WTC11 (cell line): ENCODE results near the gene TNPO3. TPM values are rescaled to one million over a fixed set of nuclear protein-coding genes. Genes with fewer than 3 reads are reported as not detected.

Experiments
- ATAC-seq: fragments of 200-7000 bp; cut with Tn5 transposase; 2 replicates; pipeline ENCODE4 v1.10.0; 2021; ENCODE audit warnings: mild to moderate bottlenecking, moderate library complexity
- CTCF ChIA-PET: fragments of 300-600 bp; sonication (Branson Sonifier 250); formaldehyde crosslinking; loops from one replicate; lab custom pipeline; 2021; ENCODE audit warnings: antibody characterized with exemption; lab: Charles Lee
- POLR2A ChIA-PET: fragments of 350-600 bp; sonication (Branson Sonifier 250); formaldehyde crosslinking; loops from one replicate; lab custom pipeline; 2021; ENCODE audit warnings: antibody characterized with exemption; lab: Charles Lee
- DNase-seq: peaks from one replicate; pipeline ENCODE4 v3.0.0; 2021; ENCODE audit warnings: low spot score
- H3K27ac Mint-ChIP-seq: 2 replicates; pipeline ENCODE4 v1.8.0; 2021; ENCODE audit warnings: mixed read lengths
- H3K27me3 Mint-ChIP-seq: 2 replicates; pipeline ENCODE4 v1.8.0; 2021; ENCODE audit warnings: low read depth, mild to moderate bottlenecking, moderate library complexity, mixed read lengths
- H3K36me3 Mint-ChIP-seq: 2 replicates; pipeline ENCODE4 v1.8.0; 2021; ENCODE audit warnings: mixed read lengths
- H3K4me1 Mint-ChIP-seq: 2 replicates; pipeline ENCODE4 v1.8.0; 2022; ENCODE audit warnings: mixed read lengths
- H3K4me3 Mint-ChIP-seq: 2 replicates; pipeline ENCODE4 v1.8.0; 2021; ENCODE audit warnings: mild to moderate bottlenecking, moderate library complexity, mixed read lengths
- H3K9me3 Mint-ChIP-seq: 2 replicates; pipeline ENCODE4 v1.8.0; 2021; ENCODE audit warnings: mixed read lengths
- ARID4B ChIP-seq: sonication (generic); formaldehyde crosslinking; IDR thresholded peaks from 2 replicates; pipeline ENCODE4 v1.8.0; 2023; ENCODE audit warnings: missing genetic modification reagents, mild to moderate bottlenecking, borderline replicate concordance
- CREB1 ChIP-seq: sonication (generic); formaldehyde crosslinking; IDR thresholded peaks from 2 replicates; pipeline ENCODE4 v1.8.0; 2023; ENCODE audit warnings: mild to moderate bottlenecking, missing genetic modification reagents
- E2F1 ChIP-seq: sonication (generic); formaldehyde crosslinking; IDR thresholded peaks from 2 replicates; pipeline ENCODE4 v1.8.0; 2022; ENCODE audit warnings: mild to moderate bottlenecking, missing genetic modification reagents
- E2F5 ChIP-seq: sonication (generic); formaldehyde crosslinking; IDR thresholded peaks from 2 replicates; pipeline ENCODE4 v1.8.1; 2022; ENCODE audit warnings: mild to moderate bottlenecking, moderate library complexity, missing genetic modification reagents
- ELF4 ChIP-seq: sonication (generic); formaldehyde crosslinking; IDR thresholded peaks from 2 replicates; pipeline ENCODE4 v1.8.1; 2022; ENCODE audit warnings: low read depth, mild to moderate bottlenecking, moderate library complexity, missing genetic modification reagents
- HMGXB4 ChIP-seq: sonication (generic); formaldehyde crosslinking; IDR thresholded peaks from 2 replicates; pipeline ENCODE4 v1.8.1; 2023; ENCODE audit warnings: mild to moderate bottlenecking, moderate library complexity, missing genetic modification reagents
- IRF1 ChIP-seq: sonication (generic); formaldehyde crosslinking; IDR thresholded peaks from 2 replicates; pipeline ENCODE4 v1.8.0; 2023; ENCODE audit warnings: missing genetic modification reagents
- MXD4 ChIP-seq: fragments of 250-450 bp; sonication (Bioruptor Pico); IDR thresholded peaks from 2 replicates; pipeline ENCODE4 v1.8.0; 2021; ENCODE audit warnings: mild to moderate bottlenecking, moderate library complexity, borderline replicate concordance
- NFATC4 ChIP-seq: fragments of 250-450 bp; sonication (Bioruptor Pico); IDR thresholded peaks from 2 replicates; pipeline ENCODE4 v1.9.0; 2021; ENCODE audit warnings: mild to moderate bottlenecking
- NFE2L1 ChIP-seq: sonication (generic); formaldehyde crosslinking; IDR thresholded peaks from 2 replicates; pipeline ENCODE4 v1.8.1; 2023; ENCODE audit warnings: missing genetic modification reagents
- PREB ChIP-seq: sonication (generic); formaldehyde crosslinking; IDR thresholded peaks from 2 replicates; pipeline ENCODE4 v1.8.1; 2022; ENCODE audit warnings: mild to moderate bottlenecking, missing genetic modification reagents, moderate library complexity, borderline replicate concordance
- PRRX2 ChIP-seq: fragments of 250-450 bp; sonication (Bioruptor Pico); IDR thresholded peaks from 2 replicates; pipeline ENCODE4 v1.8.0; 2021; ENCODE audit warnings: mild to moderate bottlenecking
- ZBTB43 ChIP-seq: sonication (generic); formaldehyde crosslinking; IDR thresholded peaks from 2 replicates; pipeline ENCODE4 v1.8.1; 2023; ENCODE audit warnings: mild to moderate bottlenecking, missing genetic modification reagents
- ZNF281 ChIP-seq: sonication (generic); formaldehyde crosslinking; IDR thresholded peaks from 2 replicates; pipeline ENCODE4 v1.8.0; 2023; ENCODE audit warnings: mild to moderate bottlenecking, missing genetic modification reagents
- ZNF317 ChIP-seq: sonication (generic); formaldehyde crosslinking; IDR thresholded peaks from 2 replicates; pipeline ENCODE4 v1.8.1; 2023; ENCODE audit warnings: low read depth, mild to moderate bottlenecking, moderate library complexity, missing genetic modification reagents, borderline replicate concordance
- ZNF423 ChIP-seq: fragments of 250-450 bp; sonication (Bioruptor Pico); IDR thresholded peaks from 2 replicates; pipeline ENCODE4 v2.1.2; 2022; ENCODE audit warnings: mild to moderate bottlenecking, moderate library complexity
- total RNA-seq: library from RNA; stranded (reverse); gene quantifications from 3 replicates; pipeline ENCODE4 v1.2.3, GENCODE V29; 2021

TNPO3 gene
- total RNA-seq, 1 experiment from 2014 or later, result 91.7 TPM

GRCh38 chr7:128963327-128963757, 91.6 kb downstream of the TNPO3 start (continued):
- TF ChIP-seq PREB (CRISPR knock-in tag) (no peak), ZNF281 (CRISPR knock-in tag) (no peak), CREB1 (CRISPR knock-in tag) (no peak)
- TF ChIP-seq, all 79 proteins: peak for 0

GRCh38 chr7:128962899-128963298, 92.0 kb downstream of the TNPO3 start:
- H3K27me3 Mint-ChIP-seq, result no peaks in the 10 kb centered on the region
- DNase-seq (no peak), ATAC-seq (no peak)
- peaks cover 15% of the 10 kb centered on the region for H3K4me1 Mint-ChIP-seq
- 0 out of 2 replicates have a peak overlapping the region, but pooled peaks have one; percentile 21 for H3K27ac Mint-ChIP-seq
- peaks cover 73% of the 10 kb centered on the region for H3K36me3 Mint-ChIP-seq
- CTCF ChIA-PET, result interaction anchor here (1.8 to 2.4 kb wide), 2 partner anchors 16 to 201 kb away, joined by 4 to 10 read pairs; no protein-coding TSS in a partner anchor
- H3K9me3 Mint-ChIP-seq, result no peaks in the 10 kb centered on the region
- POLR2A ChIA-PET, result no interaction called here
- H3K4me3 Mint-ChIP-seq, result no peak overlapping the region
- TF ChIP-seq ZNF281 (CRISPR knock-in tag) (no peak), E2F5 (CRISPR knock-in tag) (no peak), ZNF423 (no peak), PRRX2 (CRISPR knock-in tag) (no peak), ZNF317 (no peak), ELF4 (CRISPR knock-in tag) (no peak), MXD4 (CRISPR knock-in tag) (no peak), IRF1 (no peak), NFE2L1 (CRISPR knock-in tag) (no peak), ARID4B (CRISPR knock-in tag) (no peak), ZBTB43 (no peak), E2F1 (CRISPR knock-in tag) (no peak), HMGXB4 (no peak), NFATC4 (CRISPR knock-in tag) (no peak)
